SK-N-DZ (cell line): Measurements from ENCODE around the gene SLC25A6. TPM values are rescaled to one million over a fixed set of nuclear protein-coding genes. Genes with fewer than 3 reads are reported as not detected.
"Not testable (repeated sequence)": the region's sequence is repeated elsewhere in the genome, so short reads cannot be mapped to it uniquely, and the experiment has no call there.

Source experiments
- DNase-seq: peaks from one replicate; pipeline ENCODE4 v3.0.0-alpha.2; 2015; ENCODE audit warnings: low spot score
- polyA plus RNA-seq, 2 experiments: library from polyadenylated mRNA; depleted of rRNA; stranded (reverse); fragments of >200 nt; gene quantifications; 2 replicates each; pipeline ENCODE4 v1.2.3, GENCODE V29; 2014

SLC25A6 gene
- 202 and 230 TPM in 2 replicates for polyA plus RNA-seq (2014; cell fraction: cytosol; rRNA removed)
- 91.3 and 119 TPM in 2 replicates for polyA plus RNA-seq (2014; cell fraction: nucleus; rRNA removed)

GRCh38 chrX:1391707-1392375 is at the start of gene SLC25A6:
Gene SLC25A6, minus strand, starts transcription at chrX:1392113. Its CDS starts 104 bp downstream, at chrX:1392009.
- peak; percentile 89 for DNase-seq

GRCh38 chrX:1440506-1440905 is 48.6 kb upstream of the SLC25A6 start:
- DNase-seq: no peak

GRCh38 chrX:1435241-1435895 is 43.5 kb upstream of the SLC25A6 start:
- no peak for DNase-seq

GRCh38 chrX:1434871-1435240 is 42.9 kb upstream of the SLC25A6 start:
- DNase-seq: no peak

GRCh38 chrX:1433646-1434357 is 41.9 kb upstream of the SLC25A6 start:
- no peak for DNase-seq

- DNase-seq: no peak
Observed at GRCh38 chrX:1430451-1430850, 38.5 kb upstream of the SLC25A6 start.

- DNase-seq: no peak
Observed at GRCh38 chrX:1427756-1428155, 35.8 kb upstream of the SLC25A6 start.

- not testable (repeated sequence) for DNase-seq
Observed at GRCh38 chrX:1426321-1426720, 34.4 kb upstream of the SLC25A6 start.

GRCh38 chrX:1425381-1425780 is 33.5 kb upstream of the SLC25A6 start:
- no peak for DNase-seq

- DNase-seq: no peak
Observed at GRCh38 chrX:1424147-1424851, 32.4 kb upstream of the SLC25A6 start.

- no peak for DNase-seq
Observed at GRCh38 chrX:1423215-1423614, 31.3 kb upstream of the SLC25A6 start.

GRCh38 chrX:1422135-1422465 is 30.2 kb upstream of the SLC25A6 start:
- no peak for DNase-seq

GRCh38 chrX:1421433-1422134 is 29.7 kb upstream of the SLC25A6 start:
- DNase-seq: no peak

GRCh38 chrX:1420371-1420770 is 28.5 kb upstream of the SLC25A6 start:
- no peak for DNase-seq

GRCh38 chrX:1419545-1420355 is 27.8 kb upstream of the SLC25A6 start:
- no peak for DNase-seq

- DNase-seq: no peak
Observed at GRCh38 chrX:1418901-1419544, 27.1 kb upstream of the SLC25A6 start.

- DNase-seq: no peak
Observed at GRCh38 chrX:1417921-1418771, 26.2 kb upstream of the SLC25A6 start.

- no peak for DNase-seq
Observed at GRCh38 chrX:1416965-1417760, 25.2 kb upstream of the SLC25A6 start.
